Right lobe of liver (tissue), 6 donors: Measurements from ENCODE around the gene RBPJL. TPM values are rescaled to one million over a fixed set of nuclear protein-coding genes. Genes with fewer than 3 reads are reported as not detected.

Source experiments
- ATAC-seq, 4 donors: fragments of 200-7000 bp; cut with Tn5 transposase; one replicate each; pipeline ENCODE4 v1.9.1; 2020; ENCODE audit warnings: mild to moderate bottlenecking in 4 of 4, moderate library complexity in 4 of 4
- DNase-seq, 3 donors: peaks; one replicate each; pipeline ENCODE4 v3.0.0-alpha.2; 2020
- H3K27ac ChIP-seq, 3 donors: fragments of 200-600 bp; one replicate each; pipeline ENCODE4 v1.8.0; 2022
- H3K27me3 ChIP-seq, 2 donors: fragments of 200-600 bp; one replicate each; pipeline ENCODE4 v1.8.0; 2022
- H3K36me3 ChIP-seq, 4 donors: fragments of 200-600 bp; sonication (generic) in 1 of 4; one replicate each; pipeline versions ENCODE4 v1.5.1 to v1.8.0; 2017 to 2022; ENCODE audit warnings: control low read depth in 1 of 4
- H3K4me1 ChIP-seq, 4 donors: fragments of 200-600 bp; sonication (generic) in 1 of 4; one replicate each; pipeline versions ENCODE4 v1.5.1 to v1.8.0; 2017 to 2022; ENCODE audit warnings: control low read depth in 1 of 4
- H3K4me3 ChIP-seq, 3 donors: fragments of 200-600 bp; one replicate each; pipeline ENCODE4 v1.8.0; 2022
- H3K9me3 ChIP-seq, 4 donors: fragments of 200-600 bp; sonication (generic) in 1 of 4; one replicate each; pipeline versions ENCODE4 v1.5.1 to v1.8.0; 2017 to 2022; ENCODE audit warnings: control low read depth in 1 of 4
- POLR2A ChIP-seq: fragments of 450-650 bp; IDR thresholded peaks from one replicate; pipeline ENCODE4 v1.6.1; 2017; ENCODE audit warnings: antibody characterized with exemption, mild to moderate bottlenecking
- WGBS: methylation state at CpG from one replicate; pipeline ENCODE4 v1.1.6; 2018; ENCODE audit warnings: low coverage, low lambda C conversion rate; ENCODE audit not compliant: insufficient coverage; ENCODE audit errors: missing lambda C conversion rate; 5-methylcytosine and 5-hydroxymethylcytosine counted together
- intact Hi-C, 2 donors: fragments of 100-400 bp; cut with DNase I; formaldehyde crosslinking; loops; one replicate each; pipeline versions ENCODE4 v1.11.2 to v1.14.1; 2022
- total RNA-seq, 6 experiments: library from RNA; depleted of rRNA in 2 of 6; stranded (reverse); fragments of >200 nt in 2 of 6; fragmentation: NEBNext Ultra II Directional in 3 of 6; extraction: Animal tissue kit (Norgen Biotek cat#: 25700) in 3 of 6; gene quantifications; one replicate each; pipeline versions ENCODE4 v1.1.0 to v1.2.4, GENCODE V29; 2016 to 2023
- TF ChIP-seq, protein P1 (sequence below), 4 donors: fragments of 200-600 bp in 3 of 4; fragments of 450-650 bp in 1 of 4; IDR thresholded peaks; one replicate each; pipeline versions ENCODE4 v1.5.1 to v1.8.0; 2016 to 2022; ENCODE audit warnings: antibody characterized with exemption in 4 of 4, mild to moderate bottlenecking in 2 of 4
- donor health status: DM: no; HTN: yes; CAD: no.
- donor health status: DM: no; HTN: no; CAD: no.
- donor health status: DM: no; HTN: no; CAD: no.
- donor health status: DM: no; HTN: yes; CAD: no.
- donor health status: DM: no; HTN: yes; CAD: no.

RBPJL gene
- total RNA-seq, 6 experiments from 2014 or later, result not detected

DNA sequence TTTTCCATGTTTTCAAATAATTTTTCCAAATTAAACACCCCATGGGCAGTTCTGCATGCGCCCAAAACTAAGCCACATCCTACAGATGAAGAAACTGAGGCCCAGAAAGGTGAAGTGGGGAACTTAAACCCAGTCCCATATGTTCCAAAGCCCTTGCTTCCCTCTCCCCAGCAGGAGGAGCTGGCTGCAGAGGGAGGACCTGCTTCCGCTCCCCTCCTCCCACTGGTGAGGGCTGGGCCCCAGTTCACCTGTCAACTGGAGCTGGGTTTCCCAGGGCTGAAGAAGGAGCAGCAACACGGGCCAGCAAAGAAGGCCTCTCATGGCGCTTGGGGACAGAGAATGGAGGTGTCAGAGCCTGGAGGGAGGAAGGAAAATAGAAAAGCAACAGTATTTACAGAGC, 1.4 kb upstream of the RBPJL start:
- peaks cover 0 to 15% of the 10 kb centered on the region in 2 donors for H3K27me3 ChIP-seq
- ATAC-seq (no peak), DNase-seq (no peak)
- H3K27ac ChIP-seq, result no peak overlapping the region
- intact Hi-C loops, result no loop called here
- H3K36me3 ChIP-seq, result no peaks in the 10 kb centered on the region
- no peaks in the 10 kb centered on the region for H3K4me1 ChIP-seq
- WGBS, result 57% methylated on average over 4 of the region's 4 CpGs
- no peak overlapping the region for H3K4me3 ChIP-seq
- H3K9me3 ChIP-seq, result no peaks in the 10 kb centered on the region
- TF ChIP-seq POLR2A, result no peak
- TF ChIP-seq, protein P1, sequence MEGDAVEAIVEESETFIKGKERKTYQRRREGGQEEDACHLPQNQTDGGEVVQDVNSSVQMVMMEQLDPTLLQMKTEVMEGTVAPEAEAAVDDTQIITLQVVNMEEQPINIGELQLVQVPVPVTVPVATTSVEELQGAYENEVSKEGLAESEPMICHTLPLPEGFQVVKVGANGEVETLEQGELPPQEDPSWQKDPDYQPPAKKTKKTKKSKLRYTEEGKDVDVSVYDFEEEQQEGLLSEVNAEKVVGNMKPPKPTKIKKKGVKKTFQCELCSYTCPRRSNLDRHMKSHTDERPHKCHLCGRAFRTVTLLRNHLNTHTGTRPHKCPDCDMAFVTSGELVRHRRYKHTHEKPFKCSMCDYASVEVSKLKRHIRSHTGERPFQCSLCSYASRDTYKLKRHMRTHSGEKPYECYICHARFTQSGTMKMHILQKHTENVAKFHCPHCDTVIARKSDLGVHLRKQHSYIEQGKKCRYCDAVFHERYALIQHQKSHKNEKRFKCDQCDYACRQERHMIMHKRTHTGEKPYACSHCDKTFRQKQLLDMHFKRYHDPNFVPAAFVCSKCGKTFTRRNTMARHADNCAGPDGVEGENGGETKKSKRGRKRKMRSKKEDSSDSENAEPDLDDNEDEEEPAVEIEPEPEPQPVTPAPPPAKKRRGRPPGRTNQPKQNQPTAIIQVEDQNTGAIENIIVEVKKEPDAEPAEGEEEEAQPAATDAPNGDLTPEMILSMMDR (IDR thresholded peaks at IDR 0.05), result no peak

DNA sequence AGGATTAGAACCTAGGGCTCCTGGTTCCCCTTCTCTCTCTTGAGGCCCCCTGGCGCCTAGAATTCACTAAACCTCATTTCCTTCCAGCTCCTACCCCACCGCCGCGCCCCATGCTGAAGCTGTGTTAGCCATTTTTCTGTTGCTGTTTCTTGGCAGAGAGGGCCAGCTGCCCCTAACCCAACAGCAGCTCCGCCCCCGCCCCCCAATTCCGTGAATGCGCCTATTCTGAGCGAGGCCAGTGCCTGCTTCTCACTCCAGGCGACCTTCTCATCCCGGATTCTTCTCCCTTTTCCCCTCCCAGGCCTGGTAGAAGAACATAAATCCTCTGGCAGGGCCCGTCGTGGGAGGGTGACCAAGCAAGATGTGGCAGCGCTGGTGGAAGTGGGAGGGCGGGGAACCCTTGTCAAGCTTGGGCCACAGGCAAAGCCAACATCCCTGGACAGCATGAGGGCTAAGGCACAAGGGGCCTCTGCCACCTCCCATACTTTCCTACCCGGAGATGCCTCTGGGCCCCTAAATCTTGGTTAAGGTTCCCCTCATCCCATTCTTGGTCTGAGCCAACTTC, 518 bp downstream of the RBPJL start:
- intact Hi-C loops, result no loop called here
- ATAC-seq, result no peak
- H3K36me3 ChIP-seq, result no peaks in the 10 kb centered on the region
- TF ChIP-seq, protein P1 (IDR thresholded peaks at IDR 0.05), result no peak
- TF ChIP-seq POLR2A, result no peak
- peaks cover 0 to 15% of the 10 kb centered on the region in 2 donors for H3K27me3 ChIP-seq
- H3K4me1 ChIP-seq, result peaks cover 0 to 3% (median 0%) of the 10 kb centered on the region in 4 donors
- 51% methylated on average over 16 of the region's 16 CpGs for WGBS
- no peak overlapping the region for H3K4me3 ChIP-seq
- no peak for DNase-seq
- no peak overlapping the region for H3K27ac ChIP-seq
- no peaks in the 10 kb centered on the region for H3K9me3 ChIP-seq

DNA sequence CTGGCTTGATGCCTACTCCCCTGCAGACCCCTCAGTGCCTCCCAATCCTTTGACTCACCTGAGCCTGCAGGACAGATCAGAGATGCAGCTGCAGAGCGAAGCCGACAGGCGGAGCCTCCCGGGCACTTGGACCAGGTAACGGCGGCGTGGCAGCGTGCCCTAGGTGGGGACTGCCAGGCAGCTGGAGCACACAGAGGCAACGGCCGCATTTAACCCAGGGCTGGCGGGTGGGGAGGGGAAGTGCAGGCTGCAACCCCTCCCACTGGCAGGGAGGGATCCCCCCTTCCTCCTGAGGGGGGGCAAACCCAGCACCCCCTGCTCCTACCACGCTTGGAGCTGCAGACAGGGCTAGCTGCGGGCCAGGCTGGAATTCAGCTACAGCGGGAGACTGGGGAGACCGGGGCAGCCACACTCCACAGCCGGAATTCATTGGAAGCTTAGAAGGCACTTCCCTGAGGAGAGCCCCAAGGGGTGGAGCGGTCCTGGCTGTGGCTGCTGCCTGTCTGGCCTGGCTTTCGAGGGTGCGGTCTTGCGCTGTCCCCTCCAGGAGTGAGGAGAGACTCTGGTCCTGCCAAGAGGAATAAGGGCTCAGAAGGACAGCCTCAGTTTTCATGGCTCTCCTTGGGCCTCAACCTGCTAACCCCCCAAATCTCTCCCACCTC, 1.6 kb downstream of the RBPJL start, which contains the start of gene MATN4:
MATN4 (minus strand) TSS at position 183 of the 662 bp plus-strand sequence. CDS start 2,717 bp downstream, outside the sequence.
- Histone ChIP-seq H3K9me3 (no peaks in the 10 kb centered on the region), H3K4me3 (no peak within 1 kb of the TSS), H3K27ac (no peak within 1 kb of the TSS), H3K36me3 (no peaks in the 10 kb centered on the region), H3K27me3 (peaks cover 0 to 15% of the 10 kb centered on the region in 2 donors), H3K4me1 (peaks cover 0 to 3% (median 0%) of the 10 kb centered on the region in 4 donors)
- DNase-seq (peak in 1 of 3 donors; percentile 72), ATAC-seq (peak in 3 of 4 donors; percentile 42 to 59 (median 42))
- no CpG with 5 or more reads among the region's 20 CpGs for WGBS
- no peak for TF ChIP-seq POLR2A
- TF ChIP-seq, protein P1 (IDR thresholded peaks at IDR 0.05), result peak in 2 of 4 donors; percentile 15 to 27
- intact Hi-C loops, result no loop called here

DNA sequence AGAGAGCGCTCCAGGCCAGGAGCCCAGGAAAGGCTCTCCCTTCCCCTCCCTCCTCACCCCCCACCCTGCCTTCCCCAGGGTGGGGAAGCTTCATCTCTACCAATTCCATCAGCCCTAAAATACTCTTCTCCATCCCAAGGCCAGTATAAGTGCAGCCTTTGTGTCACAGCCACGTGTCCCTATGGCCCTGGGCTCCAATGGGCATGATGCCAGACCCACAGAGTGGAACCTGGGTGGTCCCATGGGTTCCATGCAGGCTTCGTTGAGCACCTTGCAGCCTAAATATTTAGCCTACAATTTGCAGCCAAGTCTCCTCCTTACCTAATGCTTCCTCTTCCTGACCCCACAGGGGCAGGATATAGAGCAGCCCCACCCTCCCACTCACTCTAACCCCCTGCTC, 2.4 kb downstream of the RBPJL start:
- H3K27me3 ChIP-seq, result peaks cover 0 to 15% of the 10 kb centered on the region in 2 donors
- no peak overlapping the region for H3K27ac ChIP-seq
- intact Hi-C loops, result no loop called here
- no peaks in the 10 kb centered on the region for H3K36me3 ChIP-seq
- 71% methylated on average over 3 of the region's 3 CpGs for WGBS
- ATAC-seq, result no peak
- H3K4me3 ChIP-seq, result no peak overlapping the region
- TF ChIP-seq, protein P1 (IDR thresholded peaks at IDR 0.05), result no peak
- no peak for TF ChIP-seq POLR2A
- DNase-seq, result no peak
- peaks cover 0 to 3% (median 0%) of the 10 kb centered on the region in 4 donors for H3K4me1 ChIP-seq
- H3K9me3 ChIP-seq, result no peaks in the 10 kb centered on the region
